Central memory CD8-positive, alpha-beta T cell (primary cell): ENCODE data around the gene FNDC3B.
A peak's percentile ranks its signal among the peaks of the same experiment; 100 is the strongest.

Experiments
- ATAC-seq: fragments of 150-1000 bp; cut with Tn5 transposase; replicated peaks from 2 replicates; pipeline ENCODE4 v1.10.0; 2022; ENCODE audit warnings: mild to moderate bottlenecking, moderate FRiP score, moderate number of reproducible peaks; ENCODE audit not compliant: poor library complexity, severe bottlenecking; ENCODE audit errors: extremely low read depth
- DNase-seq, 2 donors: peaks; one replicate each; pipeline ENCODE4 v3.0.0; 2021; ENCODE audit warnings: low spot score in 2 of 2
- H3K27ac Mint-ChIP-seq: one replicate; pipeline ENCODE4 v1.8.0; 2022; ENCODE audit warnings: low read depth, mild to moderate bottlenecking, moderate library complexity, mixed read lengths
- H3K27me3 Mint-ChIP-seq: one replicate; pipeline ENCODE4 v1.8.0; 2022; ENCODE audit warnings: mixed read lengths
- H3K36me3 Mint-ChIP-seq: one replicate; pipeline ENCODE4 v1.8.0; 2022; ENCODE audit warnings: mild to moderate bottlenecking, moderate library complexity, mixed read lengths; ENCODE audit not compliant: insufficient read depth
- H3K4me1 Mint-ChIP-seq: one replicate; pipeline ENCODE4 v1.8.0; 2022; ENCODE audit warnings: mixed read lengths
- H3K4me3 Mint-ChIP-seq: one replicate; pipeline ENCODE4 v1.8.0; 2022; ENCODE audit warnings: mild to moderate bottlenecking, moderate library complexity, mixed read lengths
- H3K9me3 Mint-ChIP-seq: one replicate; pipeline ENCODE4 v1.8.0; 2022; ENCODE audit warnings: mixed read lengths

Gene FNDC3B

DNA sequence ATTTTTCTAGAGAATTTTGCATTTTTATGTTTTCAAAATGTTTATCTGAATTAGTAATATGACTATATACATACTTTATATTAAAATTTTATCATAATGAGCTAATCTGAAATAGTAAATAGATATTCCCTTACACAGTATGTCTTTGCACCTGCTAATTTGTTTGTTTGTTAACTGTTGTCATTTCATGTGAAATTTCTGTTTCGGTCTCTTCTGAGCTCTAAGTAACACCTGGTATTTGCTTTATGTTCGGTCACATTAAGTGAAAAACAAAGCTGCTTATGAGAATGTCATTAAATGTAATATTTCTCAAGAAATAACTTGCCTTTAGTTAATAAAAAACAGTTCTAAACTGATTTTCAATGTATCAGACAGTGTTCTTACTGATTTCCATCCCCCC lies 61.1 kb downstream of the FNDC3B start:
- Mint-ChIP-seq H3K36me3 (peaks cover 2% of the 10 kb centered on the region), H3K27ac (no peak overlapping the region), H3K9me3 (no peaks in the 10 kb centered on the region), H3K27me3 (no peaks in the 10 kb centered on the region), H3K4me1 (peaks cover 31% of the 10 kb centered on the region), H3K4me3 (no peak overlapping the region)
- ATAC-seq (no peak), DNase-seq (no peak)

DNA sequence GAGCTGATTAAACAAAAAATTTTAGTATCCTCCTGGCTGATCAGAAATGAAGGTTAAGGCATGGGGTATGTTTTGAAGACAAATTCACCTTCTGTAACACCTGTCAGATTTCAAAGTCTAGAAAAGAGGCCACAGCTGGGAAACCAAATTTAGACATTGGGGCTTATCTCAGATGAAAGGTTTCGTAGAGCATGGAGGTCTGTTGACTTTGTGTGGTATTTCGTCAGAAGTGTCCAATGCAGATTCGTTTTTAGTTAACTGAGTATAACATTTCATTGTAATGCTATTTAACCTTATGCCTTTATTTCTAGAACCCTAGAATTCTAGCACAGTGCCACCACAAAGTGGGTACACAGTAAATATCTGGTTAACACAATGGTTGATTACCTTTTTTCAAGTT lies 61.7 kb downstream of the FNDC3B start:
- Mint-ChIP-seq H3K36me3 (peaks cover 6% of the 10 kb centered on the region), H3K27me3 (no peaks in the 10 kb centered on the region), H3K9me3 (no peaks in the 10 kb centered on the region), H3K4me1 (peaks cover 32% of the 10 kb centered on the region), H3K27ac (no peak overlapping the region), H3K4me3 (no peak overlapping the region)
- no peak for DNase-seq
- no peak for ATAC-seq

DNA sequence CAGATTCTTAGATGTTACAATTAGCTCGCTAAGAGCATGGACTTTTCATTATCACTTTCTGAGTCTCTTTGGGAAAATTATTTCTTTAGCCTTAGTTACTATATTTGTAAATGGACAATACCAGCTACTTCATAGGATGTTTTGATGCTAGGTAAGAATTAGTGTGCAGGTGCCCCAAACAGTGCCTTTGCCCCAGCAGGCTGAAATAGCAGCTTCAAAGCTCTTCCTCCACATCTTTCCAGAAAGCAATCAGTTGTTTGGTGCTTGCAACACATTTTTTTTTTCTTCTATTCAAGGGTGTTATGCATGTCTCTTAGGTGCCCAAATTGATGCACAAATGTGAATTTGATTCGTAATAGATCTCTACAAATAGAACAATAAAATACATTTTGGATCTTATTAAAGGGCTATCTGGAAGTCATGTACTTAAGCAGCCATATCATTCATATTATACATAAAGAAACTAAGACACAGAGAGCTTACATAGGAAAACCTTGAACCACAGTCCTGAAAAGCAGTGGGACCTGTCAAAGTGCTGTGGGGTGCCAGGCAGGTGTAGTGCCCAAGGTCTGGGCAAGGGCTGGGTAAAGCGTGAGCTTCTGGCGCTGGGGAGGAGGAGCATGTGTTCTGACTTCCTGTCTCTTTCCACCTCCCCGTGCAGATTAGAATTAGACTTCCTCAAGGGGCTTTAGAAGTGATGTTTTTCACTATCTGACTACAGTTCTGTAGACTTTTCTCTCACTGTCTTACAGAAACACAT lies 62.9 kb downstream of the FNDC3B start:
- Mint-ChIP-seq H3K36me3 (peaks cover 11% of the 10 kb centered on the region), H3K4me3 (peak overlapping the region; percentile 20), H3K27ac (peak overlapping the region; percentile 71), H3K27me3 (no peaks in the 10 kb centered on the region), H3K4me1 (peaks cover 44% of the 10 kb centered on the region), H3K9me3 (no peaks in the 10 kb centered on the region)
- ATAC-seq (peak; percentile 40), DNase-seq (peak in 1 of 2 donors; percentile 15)

DNA sequence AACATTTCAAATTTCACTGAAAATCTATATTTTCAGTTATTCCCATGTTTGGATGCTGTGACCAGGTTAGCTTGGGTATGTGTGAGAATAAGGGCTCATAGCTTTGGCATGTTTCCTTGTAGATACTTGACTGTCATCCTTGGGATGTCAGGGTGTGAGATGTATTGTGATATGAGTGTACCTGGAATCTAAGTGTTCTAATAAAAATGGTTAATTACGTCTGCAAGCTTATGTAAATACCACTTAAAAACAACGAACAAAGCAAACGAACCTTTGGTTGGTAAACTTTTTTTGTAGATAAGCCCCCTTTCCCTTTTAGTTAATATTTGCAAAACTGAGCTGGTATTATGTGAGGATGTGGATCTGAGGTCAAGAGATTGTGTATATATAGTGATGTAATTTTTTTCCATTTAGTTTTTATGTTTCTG lies 63.5 kb downstream of the FNDC3B start:
- DNase-seq, result no peak
- Mint-ChIP-seq H3K27ac (peak overlapping the region; percentile 71), H3K4me3 (peak overlapping the region; percentile 20), H3K36me3 (peaks cover 16% of the 10 kb centered on the region), H3K27me3 (no peaks in the 10 kb centered on the region), H3K9me3 (no peaks in the 10 kb centered on the region), H3K4me1 (peaks cover 50% of the 10 kb centered on the region)
- no peak for ATAC-seq

DNA sequence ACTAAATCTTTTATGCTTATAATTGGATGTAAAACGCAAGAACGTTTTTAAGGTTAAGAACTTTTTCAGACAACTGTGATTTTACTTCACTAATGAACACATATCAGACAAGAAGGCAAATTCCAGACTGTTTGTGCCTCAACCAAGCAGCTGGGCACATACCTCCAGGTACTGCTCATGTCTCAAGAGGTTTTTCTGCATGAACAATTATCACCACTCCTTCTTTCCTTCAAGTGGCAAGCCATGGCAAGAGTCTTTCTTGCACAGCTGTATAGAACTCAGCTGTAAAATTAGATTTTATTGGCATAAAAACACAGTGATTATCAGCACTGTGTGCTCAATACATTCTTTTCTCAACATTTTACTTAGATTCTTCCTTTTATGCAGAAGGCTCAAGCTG lies 64.3 kb downstream of the FNDC3B start:
- no peak for ATAC-seq
- DNase-seq, result no peak
- H3K4me3 Mint-ChIP-seq, result no peak overlapping the region
- no peaks in the 10 kb centered on the region for H3K9me3 Mint-ChIP-seq
- H3K27ac Mint-ChIP-seq, result no peak overlapping the region
- H3K4me1 Mint-ChIP-seq, result peaks cover 58% of the 10 kb centered on the region
- no peaks in the 10 kb centered on the region for H3K27me3 Mint-ChIP-seq
- H3K36me3 Mint-ChIP-seq, result peaks cover 16% of the 10 kb centered on the region

DNA sequence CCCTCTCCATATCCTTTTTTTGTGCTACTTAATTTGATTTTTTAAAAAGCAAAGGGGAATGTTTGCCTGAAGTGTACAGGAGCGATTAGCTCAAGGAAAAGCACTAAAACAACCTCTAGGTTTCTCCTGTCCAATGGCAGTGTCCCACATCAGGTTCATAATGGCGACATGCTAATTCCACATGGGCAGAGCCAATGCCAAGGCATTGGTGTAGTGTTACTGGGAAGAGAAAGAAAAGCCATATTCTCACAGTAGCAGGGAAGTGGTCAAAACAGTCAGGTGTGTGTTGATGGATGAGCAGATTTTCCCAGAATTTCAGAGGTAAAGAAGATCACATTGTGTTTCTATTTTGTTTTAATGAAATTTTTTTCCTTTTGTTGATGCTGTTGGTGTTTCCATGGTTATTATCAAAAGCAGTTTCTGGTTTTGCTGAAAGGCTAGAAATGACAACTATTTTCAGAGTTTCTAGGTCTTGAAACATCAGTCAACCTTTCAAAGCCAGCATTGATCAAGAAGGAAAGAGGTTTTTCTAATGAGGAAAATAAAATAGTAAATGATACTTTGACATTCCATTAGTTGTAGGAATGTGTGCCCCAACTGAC lies 65.2 kb downstream of the FNDC3B start:
- Mint-ChIP-seq H3K36me3 (peaks cover 16% of the 10 kb centered on the region), H3K4me1 (peaks cover 58% of the 10 kb centered on the region), H3K27me3 (no peaks in the 10 kb centered on the region), H3K9me3 (no peaks in the 10 kb centered on the region), H3K27ac (no peak overlapping the region), H3K4me3 (no peak overlapping the region)
- DNase-seq, result no peak
- ATAC-seq, result no peak

DNA sequence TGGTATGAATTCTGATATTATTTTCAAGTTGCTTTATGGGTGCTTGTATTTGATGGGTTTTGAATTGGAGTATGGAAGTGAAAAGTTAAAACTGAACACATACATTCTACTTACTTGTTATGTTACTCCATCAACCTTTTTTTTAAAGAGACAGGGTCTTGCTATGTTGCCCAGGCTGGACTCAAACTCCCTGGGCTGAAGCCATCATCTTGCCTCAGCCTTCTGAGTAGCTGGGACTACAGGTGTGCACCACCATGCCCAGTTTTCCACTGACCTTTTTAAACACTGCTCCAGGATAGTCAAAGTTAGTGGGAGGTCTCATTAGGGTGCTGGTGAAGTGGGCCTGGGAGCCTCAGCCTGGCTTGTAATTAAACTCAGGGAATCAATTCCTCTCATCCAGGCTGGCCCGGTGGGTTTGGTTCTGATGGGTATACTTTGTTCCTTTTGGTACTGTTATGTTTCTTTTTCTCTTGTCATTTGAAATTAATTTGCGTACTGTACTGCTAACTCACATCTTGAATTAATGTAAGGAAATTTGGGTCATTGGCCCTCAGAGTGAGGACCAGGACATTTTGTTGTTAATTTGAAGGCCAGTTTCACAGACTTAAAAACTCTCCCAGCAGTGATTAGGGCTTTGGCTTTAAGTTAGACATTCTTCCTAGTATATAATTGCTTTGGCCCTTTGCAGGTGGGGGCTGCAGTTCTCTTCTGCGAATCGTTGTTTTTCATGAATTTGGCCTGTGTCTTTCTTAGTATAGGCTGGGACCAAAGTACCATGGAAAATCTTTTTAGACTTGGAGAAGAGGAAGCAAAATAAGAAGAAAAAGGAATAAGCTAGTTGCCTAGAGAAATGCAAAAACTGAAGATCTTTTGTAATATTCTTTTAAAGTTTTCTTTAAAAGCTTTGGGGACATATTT lies 66.9 kb downstream of the FNDC3B start:
- no peaks in the 10 kb centered on the region for H3K27me3 Mint-ChIP-seq
- H3K27ac Mint-ChIP-seq, result peak overlapping the region; percentile 95
- no peaks in the 10 kb centered on the region for H3K9me3 Mint-ChIP-seq
- no peak for ATAC-seq
- DNase-seq, result no peak
- peaks cover 16% of the 10 kb centered on the region for H3K36me3 Mint-ChIP-seq
- H3K4me3 Mint-ChIP-seq, result peak overlapping the region; percentile 76
- peaks cover 66% of the 10 kb centered on the region for H3K4me1 Mint-ChIP-seq

DNA sequence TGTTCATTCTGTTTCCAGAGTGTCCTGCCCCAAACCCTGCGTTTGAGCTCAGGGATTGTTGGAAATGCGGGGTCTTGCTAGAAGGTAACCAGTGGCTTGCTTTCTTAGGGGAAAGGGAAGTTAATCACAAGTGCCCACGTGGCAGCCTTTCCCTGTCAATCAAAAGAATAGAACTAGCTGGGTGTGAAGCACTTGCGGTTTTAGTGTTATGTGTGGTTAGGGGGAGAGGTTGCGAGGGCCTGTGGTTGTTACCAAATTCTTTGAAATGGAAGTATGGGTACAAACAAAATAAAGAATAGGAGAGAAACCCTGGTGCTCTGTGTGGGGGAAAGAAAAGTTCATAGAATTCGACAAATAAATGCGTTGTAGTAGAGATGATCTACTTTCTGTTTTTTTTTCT lies 67.6 kb downstream of the FNDC3B start:
- peaks cover 64% of the 10 kb centered on the region for H3K4me1 Mint-ChIP-seq
- peak; percentile 69 for ATAC-seq
- no peaks in the 10 kb centered on the region for H3K9me3 Mint-ChIP-seq
- peaks cover 16% of the 10 kb centered on the region for H3K36me3 Mint-ChIP-seq
- peak overlapping the region; percentile 95 for H3K27ac Mint-ChIP-seq
- peak; percentile 36 to 68 for DNase-seq
- no peaks in the 10 kb centered on the region for H3K27me3 Mint-ChIP-seq
- peak overlapping the region; percentile 76 for H3K4me3 Mint-ChIP-seq

DNA sequence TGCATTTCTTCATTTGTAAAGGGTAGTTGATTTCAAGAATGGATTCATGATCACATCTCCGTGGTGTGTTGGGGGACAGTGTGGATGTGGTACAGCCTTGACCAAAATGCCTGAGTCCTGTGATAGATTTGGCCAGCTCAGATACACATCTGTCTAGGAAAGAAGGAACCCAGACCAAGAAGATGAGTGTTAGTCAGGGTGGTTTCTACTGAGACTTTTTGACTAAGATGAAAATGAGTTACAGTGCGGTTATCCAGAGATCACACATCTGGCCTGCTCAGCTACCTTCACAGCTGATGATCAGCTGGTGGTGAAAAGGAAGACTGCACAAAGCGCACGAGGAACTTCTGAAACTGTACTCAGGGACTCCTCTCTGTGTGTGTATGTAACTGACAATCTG lies 68.0 kb downstream of the FNDC3B start:
- H3K4me1 Mint-ChIP-seq, result peaks cover 60% of the 10 kb centered on the region
- ATAC-seq (peak; percentile 85), DNase-seq (peak; percentile 15 to 56)
- peaks cover 14% of the 10 kb centered on the region for H3K36me3 Mint-ChIP-seq
- peak overlapping the region; percentile 95 for H3K27ac Mint-ChIP-seq
- no peaks in the 10 kb centered on the region for H3K9me3 Mint-ChIP-seq
- H3K27me3 Mint-ChIP-seq, result no peaks in the 10 kb centered on the region
- peak overlapping the region; percentile 76 for H3K4me3 Mint-ChIP-seq

DNA sequence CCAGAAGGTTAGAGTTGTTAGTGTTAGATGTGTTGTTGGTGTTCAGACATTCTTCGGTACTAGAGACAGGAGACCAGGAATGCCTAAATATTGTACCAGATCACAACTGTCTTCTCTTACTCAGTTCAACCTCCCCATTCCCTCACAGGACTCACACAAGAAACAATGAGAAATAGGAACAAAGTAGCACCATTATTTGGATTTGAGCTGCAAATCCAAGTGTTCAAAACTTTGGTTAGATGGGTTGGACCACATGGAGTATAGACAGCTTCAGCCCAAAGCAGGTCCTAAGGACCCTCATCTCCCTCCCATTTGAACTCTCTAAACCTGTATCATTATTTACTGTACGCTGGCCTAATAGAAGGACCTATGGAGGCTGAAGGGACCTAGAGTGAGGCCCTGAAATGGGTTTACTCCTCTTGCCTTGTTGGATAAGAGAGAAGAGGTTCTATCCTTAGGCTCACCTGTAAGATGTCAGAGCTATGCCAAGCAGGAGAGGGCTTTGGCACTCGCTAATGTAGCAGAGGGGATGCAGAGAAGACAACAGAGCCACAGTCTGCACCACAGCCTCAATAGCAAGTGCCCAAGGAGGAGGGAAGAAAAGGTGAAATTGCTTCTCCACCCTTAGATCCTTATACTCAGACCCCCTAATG lies 70.9 kb downstream of the FNDC3B start:
- no peak for ATAC-seq

DNA sequence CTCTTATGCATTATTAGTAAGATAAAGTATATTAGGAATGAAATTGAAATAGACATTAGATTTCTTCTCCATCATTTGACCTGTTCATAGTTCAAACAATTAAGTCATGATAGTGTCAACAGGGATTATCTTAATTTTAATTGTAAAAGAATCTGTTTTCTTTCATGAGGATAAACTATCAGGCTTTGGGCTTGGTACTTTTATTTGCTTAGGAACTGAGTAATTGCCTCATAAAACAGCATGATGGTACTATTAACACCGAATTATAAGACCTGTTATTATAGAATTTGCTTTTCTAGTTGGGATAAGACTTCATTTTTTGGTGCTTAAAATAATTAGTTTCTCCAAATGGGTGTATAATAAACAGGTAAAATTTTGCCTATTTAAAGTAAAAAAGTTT lies 71.8 kb downstream of the FNDC3B start:
- no peak for ATAC-seq
- H3K36me3 Mint-ChIP-seq, result peaks cover 13% of the 10 kb centered on the region
- H3K4me1 Mint-ChIP-seq, result peaks cover 41% of the 10 kb centered on the region

More for the DNA sequence above, 70.9 kb downstream of the FNDC3B start:
- peaks cover 17% of the 10 kb centered on the region for H3K36me3 Mint-ChIP-seq
- peaks cover 48% of the 10 kb centered on the region for H3K4me1 Mint-ChIP-seq
- no peak overlapping the region for H3K4me3 Mint-ChIP-seq
- no peak overlapping the region for H3K27ac Mint-ChIP-seq
- H3K27me3 Mint-ChIP-seq, result no peaks in the 10 kb centered on the region
- no peaks in the 10 kb centered on the region for H3K9me3 Mint-ChIP-seq
- no peak for DNase-seq

DNA sequence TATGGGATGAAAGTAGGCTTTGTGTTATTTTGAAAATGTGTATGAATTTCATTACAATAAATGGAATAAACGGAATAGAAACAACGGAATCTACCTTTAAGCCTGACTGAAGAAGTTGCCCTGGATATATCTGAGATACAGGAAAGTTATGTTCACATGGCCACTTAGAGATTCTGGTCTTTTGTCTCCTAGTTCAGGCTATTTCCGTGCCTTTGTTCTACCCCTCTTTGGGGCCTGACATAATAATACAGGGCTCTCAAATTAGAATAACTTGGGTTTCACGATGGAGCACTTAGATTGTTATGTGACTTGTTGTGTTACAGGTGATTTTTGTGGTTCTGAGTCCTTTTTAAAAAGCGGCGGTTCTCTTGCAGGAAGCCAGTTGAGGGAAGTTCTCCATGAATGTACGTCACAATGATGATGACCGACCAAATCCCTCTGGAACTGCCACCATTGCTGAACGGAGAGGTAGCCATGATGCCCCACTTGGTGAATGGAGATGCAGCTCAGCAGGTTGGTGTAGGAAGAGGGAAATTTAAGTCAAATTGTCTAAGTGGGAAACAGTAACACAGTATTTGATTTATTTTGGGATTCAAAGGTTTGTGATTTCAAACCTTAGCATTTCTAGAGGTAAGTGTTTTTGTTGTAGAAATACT lies 72.8 kb downstream of the FNDC3B start:
- Mint-ChIP-seq H3K4me1 (peaks cover 31% of the 10 kb centered on the region), H3K9me3 (no peaks in the 10 kb centered on the region), H3K27ac (no peak overlapping the region), H3K27me3 (no peaks in the 10 kb centered on the region), H3K4me3 (no peak overlapping the region), H3K36me3 (peaks cover 9% of the 10 kb centered on the region)
- DNase-seq (no peak), ATAC-seq (no peak)

More for the DNA sequence above, 71.8 kb downstream of the FNDC3B start:
- Mint-ChIP-seq H3K9me3 (no peaks in the 10 kb centered on the region), H3K27me3 (no peaks in the 10 kb centered on the region), H3K4me3 (no peak overlapping the region), H3K27ac (no peak overlapping the region)
- DNase-seq, result no peak
